Breast epithelium (tissue), 3 donors: Measurements from ENCODE around the gene TMEM187.

Experiments
- POLR2AphosphoS5 ChIP-seq, 3 donors: sonication (generic); formaldehyde crosslinking; IDR thresholded peaks; one replicate each; pipeline ENCODE4 v1.6.1; 2017; ENCODE audit warnings: antibody characterized with exemption in 3 of 3
- TF ChIP-seq, protein P1 (sequence below), 3 donors: fragments of 450-650 bp; IDR thresholded peaks; one replicate each; pipeline ENCODE4 v1.5.1; 2016 to 2017; ENCODE audit warnings: antibody characterized with exemption in 3 of 3, mild to moderate bottlenecking in 3 of 3, moderate library complexity in 3 of 3

DNA sequence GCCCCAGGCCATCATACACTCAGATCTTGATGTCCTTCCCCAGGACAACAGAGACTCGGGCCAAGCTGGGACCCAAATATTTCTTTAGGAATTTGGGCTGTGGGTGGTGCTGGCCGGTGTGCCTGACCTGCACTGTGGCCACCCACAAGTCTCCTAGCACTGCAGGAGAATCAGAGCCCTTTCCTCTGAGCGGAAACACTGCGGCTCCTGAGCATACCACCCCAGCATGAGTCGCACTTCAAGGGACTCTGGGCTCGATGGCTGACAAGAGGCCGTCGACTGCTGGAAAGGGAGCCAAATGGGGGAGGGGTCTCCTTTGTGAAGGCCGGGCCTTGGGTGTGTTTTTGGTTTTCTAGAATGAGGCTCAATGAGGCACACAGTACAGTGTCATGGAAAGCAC is 60.1 kb downstream of the TMEM187 start:
- TF ChIP-seq POLR2AphosphoS5 (IDR thresholded peaks at IDR 0.05) = no peak
- TF ChIP-seq, protein P1, sequence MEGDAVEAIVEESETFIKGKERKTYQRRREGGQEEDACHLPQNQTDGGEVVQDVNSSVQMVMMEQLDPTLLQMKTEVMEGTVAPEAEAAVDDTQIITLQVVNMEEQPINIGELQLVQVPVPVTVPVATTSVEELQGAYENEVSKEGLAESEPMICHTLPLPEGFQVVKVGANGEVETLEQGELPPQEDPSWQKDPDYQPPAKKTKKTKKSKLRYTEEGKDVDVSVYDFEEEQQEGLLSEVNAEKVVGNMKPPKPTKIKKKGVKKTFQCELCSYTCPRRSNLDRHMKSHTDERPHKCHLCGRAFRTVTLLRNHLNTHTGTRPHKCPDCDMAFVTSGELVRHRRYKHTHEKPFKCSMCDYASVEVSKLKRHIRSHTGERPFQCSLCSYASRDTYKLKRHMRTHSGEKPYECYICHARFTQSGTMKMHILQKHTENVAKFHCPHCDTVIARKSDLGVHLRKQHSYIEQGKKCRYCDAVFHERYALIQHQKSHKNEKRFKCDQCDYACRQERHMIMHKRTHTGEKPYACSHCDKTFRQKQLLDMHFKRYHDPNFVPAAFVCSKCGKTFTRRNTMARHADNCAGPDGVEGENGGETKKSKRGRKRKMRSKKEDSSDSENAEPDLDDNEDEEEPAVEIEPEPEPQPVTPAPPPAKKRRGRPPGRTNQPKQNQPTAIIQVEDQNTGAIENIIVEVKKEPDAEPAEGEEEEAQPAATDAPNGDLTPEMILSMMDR (IDR thresholded peaks at IDR 0.05) = no peak
